GM21367 (cell line): ENCODE results near the gene KLF13.
"Not testable (repeated sequence)": the region's sequence is repeated elsewhere in the genome, so short reads cannot be mapped to it uniquely, and the experiment has no call there.

Experiments
- ATAC-seq: cut with Tn5 transposase; IDR thresholded peaks from one replicate; pipeline ENCODE4 v1.9.1; 2021; ENCODE audit not compliant: unreplicated experiment

Gene KLF13

GRCh38 chr15:31344823-31345605 is 18.4 kb downstream of the KLF13 start:
- ATAC-seq = no peak

- ATAC-seq = no peak
These were observed 19.2 kb downstream of the KLF13 start for GRCh38 chr15:31345606-31346366.

- no peak for ATAC-seq
These were observed 19.9 kb downstream of the KLF13 start for GRCh38 chr15:31346367-31347066.

GRCh38 chr15:31347067-31347975 is 20.7 kb downstream of the KLF13 start:
- no peak for ATAC-seq

- no peak for ATAC-seq
These were observed 21.6 kb downstream of the KLF13 start for GRCh38 chr15:31347981-31348803.

- no peak for ATAC-seq
These were observed 22.9 kb downstream of the KLF13 start for GRCh38 chr15:31349233-31350141.

- ATAC-seq = no peak
These were observed 24.1 kb downstream of the KLF13 start for GRCh38 chr15:31350771-31351170.

- ATAC-seq = no peak
These were observed 25.7 kb downstream of the KLF13 start for GRCh38 chr15:31352339-31352751.

- ATAC-seq = peak; percentile 59
These were observed 26.5 kb downstream of the KLF13 start for GRCh38 chr15:31352911-31353811.

- no peak for ATAC-seq
These were observed 27.3 kb downstream of the KLF13 start for GRCh38 chr15:31353931-31354330.

- not testable (repeated sequence) for ATAC-seq
These were observed 29.5 kb downstream of the KLF13 start for GRCh38 chr15:31356097-31356496.

GRCh38 chr15:31357148-31357547 is 30.5 kb downstream of the KLF13 start:
- ATAC-seq = no peak

- ATAC-seq = no peak
These were observed 31.5 kb downstream of the KLF13 start for GRCh38 chr15:31358163-31358562.

- no peak for ATAC-seq
These were observed 32.5 kb downstream of the KLF13 start for GRCh38 chr15:31358957-31359701.

- ATAC-seq = no peak
These were observed 33.1 kb downstream of the KLF13 start for GRCh38 chr15:31359702-31360111.

GRCh38 chr15:31360158-31360561 is 33.5 kb downstream of the KLF13 start:
- ATAC-seq = no peak
